Adipocyte (in vitro differentiated cells): ENCODE measurements around the gene PPP2R5E.

Experiments
- DNase-seq: peaks from one replicate; pipeline ENCODE4 v3.0.0-alpha.2; 2015; ENCODE audit warnings: low read depth
- H3K27me3 ChIP-seq: replicated peaks from 2 replicates; pipeline ENCODE4 v1.7.0; 2013; ENCODE audit warnings: mild to moderate bottlenecking, low read length, moderate library complexity; ENCODE audit not compliant: control insufficient read depth, insufficient read depth
- H3K36me3 ChIP-seq: 2 replicates; pipeline ENCODE4 v1.7.0; 2013; ENCODE audit warnings: low read length, mild to moderate bottlenecking, moderate library complexity; ENCODE audit not compliant: control insufficient read depth, insufficient read depth, severe bottlenecking
- H3K4me1 ChIP-seq: 2 replicates; pipeline ENCODE4 v1.7.0; 2013; ENCODE audit warnings: mild to moderate bottlenecking, low read length, moderate library complexity; ENCODE audit not compliant: control insufficient read depth, insufficient read depth
- H3K4me3 ChIP-seq: 2 replicates; pipeline ENCODE4 v1.7.0; 2013; ENCODE audit warnings: mild to moderate bottlenecking, low read length, moderate library complexity
- H3K9ac ChIP-seq: 2 replicates; pipeline ENCODE4 v1.7.0; 2013; ENCODE audit warnings: mild to moderate bottlenecking, low read length, moderate library complexity
- H3K9me3 ChIP-seq: 2 replicates; pipeline ENCODE4 v1.7.0; 2013; ENCODE audit warnings: mild to moderate bottlenecking, low read length, moderate library complexity; ENCODE audit not compliant: control insufficient read depth

The PPP2R5E gene

DNA sequence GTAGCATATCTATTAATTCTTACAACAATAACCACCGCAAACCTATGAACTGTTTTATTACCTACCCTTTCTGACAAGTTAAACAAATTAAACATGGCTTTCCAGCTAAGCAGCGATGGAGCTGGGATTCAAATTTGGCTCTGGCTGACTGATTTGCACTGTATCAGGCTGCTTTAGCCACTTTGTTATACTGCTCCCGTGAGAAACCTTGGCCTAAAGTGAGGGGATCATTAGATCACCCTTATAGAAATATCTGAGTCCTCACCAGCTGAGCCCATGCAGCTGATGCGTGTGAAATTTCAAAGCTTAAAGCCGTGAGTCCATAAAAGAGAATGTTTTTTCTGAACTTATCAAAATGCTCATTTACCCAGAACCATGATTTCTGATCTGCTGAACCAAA, 216.3 kb downstream of the PPP2R5E start:
- no peaks in the 10 kb centered on the region for H3K9me3 ChIP-seq
- H3K27me3 ChIP-seq, result peaks cover 9% of the 10 kb centered on the region
- H3K4me3 ChIP-seq, result no peak overlapping the region
- no peaks in the 10 kb centered on the region for H3K36me3 ChIP-seq
- DNase-seq, result no peak
- H3K9ac ChIP-seq, result no peak overlapping the region
- H3K4me1 ChIP-seq, result no peaks in the 10 kb centered on the region

GRCh38 chr14:63322897-63323573, 220.1 kb downstream of the PPP2R5E start:
- H3K9me3 ChIP-seq, result no peaks in the 10 kb centered on the region
- peaks cover 11% of the 10 kb centered on the region for H3K27me3 ChIP-seq
- no peaks in the 10 kb centered on the region for H3K36me3 ChIP-seq
- H3K4me3 ChIP-seq, result no peak overlapping the region
- no peak for DNase-seq
- H3K4me1 ChIP-seq, result no peaks in the 10 kb centered on the region
- no peak overlapping the region for H3K9ac ChIP-seq

DNA sequence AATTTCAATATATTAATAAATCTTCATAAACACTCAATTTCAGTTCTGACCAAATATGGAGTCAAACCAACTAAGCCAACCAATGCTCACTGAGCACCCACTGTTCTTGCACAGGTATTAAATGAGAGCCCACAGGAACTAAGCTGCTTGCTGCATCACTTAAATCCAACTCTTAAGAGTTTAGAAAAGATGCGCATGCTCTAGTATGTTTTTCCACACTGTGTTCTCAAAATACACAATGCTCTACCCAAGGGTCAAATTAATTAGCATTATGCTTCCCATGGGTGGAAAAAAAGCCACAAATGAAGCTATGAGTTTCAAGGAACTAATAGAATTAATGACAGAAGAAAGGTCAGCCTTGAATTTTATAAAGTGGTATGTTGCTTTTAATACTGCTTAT, 220.7 kb downstream of the PPP2R5E start:
- no peak overlapping the region for H3K4me3 ChIP-seq
- no peak overlapping the region for H3K9ac ChIP-seq
- H3K4me1 ChIP-seq, result no peaks in the 10 kb centered on the region
- H3K9me3 ChIP-seq, result no peaks in the 10 kb centered on the region
- no peaks in the 10 kb centered on the region for H3K36me3 ChIP-seq
- peaks cover 6% of the 10 kb centered on the region for H3K27me3 ChIP-seq
- no peak for DNase-seq
